HuH-7 (cell line): ENCODE measurements around the gene DLG2.

Source experiments
- DNase-seq: peaks from one replicate; pipeline ENCODE4 v3.0.0; 2011; ENCODE audit warnings: low spot score

Gene DLG2

GRCh38 chr11:85558411-85558810, 68.7 kb downstream of the DLG2 start:
- DNase-seq: no peak

DNA sequence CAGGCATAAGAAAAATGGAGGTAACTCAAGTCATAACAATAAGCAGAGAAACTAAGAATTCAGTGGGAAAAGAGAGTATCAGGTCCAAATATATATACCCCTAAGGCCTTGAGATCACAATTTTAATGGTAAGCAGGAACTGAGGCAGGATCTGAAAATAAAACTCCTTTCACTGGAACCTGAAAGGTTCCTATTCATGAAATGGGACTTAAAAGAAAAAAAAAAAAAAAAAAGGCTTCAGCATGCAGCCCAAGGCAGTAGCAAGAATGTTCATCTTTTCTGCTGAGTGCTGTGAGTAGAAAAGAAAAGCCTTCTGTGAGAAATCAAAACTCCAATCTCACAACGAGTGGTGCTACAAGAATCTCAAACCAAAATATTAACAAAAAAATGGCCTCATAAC, 75.3 kb downstream of the DLG2 start:
- DNase-seq: no peak

DNA sequence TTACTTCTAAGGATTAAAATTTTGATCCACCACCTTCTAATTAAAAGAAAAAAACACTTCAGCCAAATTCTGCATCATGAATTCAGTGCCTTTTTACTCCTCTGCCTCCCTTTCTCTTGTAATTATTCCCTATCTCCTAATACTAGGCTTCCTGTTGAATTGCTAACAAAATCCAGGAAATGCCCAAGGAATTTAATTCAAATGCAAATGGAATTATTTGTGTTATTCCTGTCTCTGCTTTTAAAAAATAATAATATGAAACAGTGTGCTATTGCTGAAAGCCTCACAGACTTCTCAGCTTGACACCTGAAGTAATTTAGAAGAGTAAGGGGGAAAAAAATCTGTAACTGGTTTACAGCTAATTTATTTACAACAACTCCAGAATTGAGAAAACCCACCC, 85.5 kb downstream of the DLG2 start:
- no peak for DNase-seq

DNA sequence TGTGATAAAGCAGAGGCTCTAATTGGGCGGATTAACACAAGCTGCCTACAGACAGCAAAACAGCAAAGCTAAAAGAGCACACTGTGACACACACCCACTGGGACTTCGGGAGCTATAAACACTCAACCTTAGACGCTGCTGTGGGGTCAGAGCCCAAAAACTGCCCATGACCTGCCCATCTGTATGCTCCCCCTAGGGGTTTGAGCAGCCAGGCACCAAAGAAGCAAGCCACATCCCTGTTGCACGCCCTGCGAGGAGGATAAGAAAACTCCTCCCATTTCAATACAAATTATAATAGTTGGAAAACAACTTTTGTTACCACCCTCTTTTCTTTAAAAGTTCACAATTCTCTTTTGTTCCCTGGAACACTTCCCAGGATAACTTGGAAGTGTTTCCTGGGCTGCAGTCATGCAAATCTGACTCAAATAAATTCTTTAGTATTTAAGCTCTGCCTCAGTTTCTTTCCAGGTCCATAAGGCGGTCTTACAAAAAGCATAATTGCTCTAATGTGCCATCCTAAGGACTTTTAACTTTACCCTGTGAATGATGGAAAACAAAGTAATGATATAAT, 86.4 kb downstream of the DLG2 start:
- no peak for DNase-seq

DNA sequence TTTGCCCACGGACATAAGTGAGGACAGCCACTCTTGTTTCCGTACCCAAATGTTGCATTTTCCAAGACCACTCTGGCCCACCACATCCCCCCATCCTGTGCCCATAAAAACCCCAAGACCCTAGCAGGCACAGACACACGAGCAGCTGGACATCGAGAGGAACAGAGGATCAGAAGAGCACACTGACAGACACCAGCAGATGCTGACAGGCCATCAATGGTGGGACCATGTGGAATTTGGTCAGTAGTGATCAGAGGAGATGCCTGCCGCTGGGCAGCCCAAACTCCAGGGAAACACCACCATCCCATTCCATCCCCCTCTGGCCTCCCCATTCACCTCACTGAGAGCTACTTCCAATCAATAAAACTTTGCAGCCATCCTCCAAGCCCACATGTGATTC, 87.0 kb downstream of the DLG2 start:
- DNase-seq: no peak

DNA sequence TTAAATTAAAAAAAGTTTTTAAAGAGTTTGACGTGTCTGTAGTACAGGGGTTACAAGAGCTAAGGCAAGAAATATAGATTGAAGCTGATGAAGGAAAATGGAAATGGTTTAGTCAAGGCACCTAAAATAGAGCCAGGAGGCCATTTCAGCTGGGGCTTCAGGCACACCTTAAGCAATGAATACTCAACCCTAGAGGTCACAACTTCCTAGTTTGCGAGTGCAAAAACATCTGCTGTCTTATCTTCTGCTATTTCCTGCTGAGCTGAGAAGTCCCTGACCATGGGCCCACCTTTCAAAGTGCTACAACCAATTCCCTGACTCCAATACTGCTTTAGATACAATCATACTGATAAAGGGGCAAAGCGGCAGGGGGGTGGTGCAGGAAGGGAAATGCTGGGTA, 87.4 kb downstream of the DLG2 start:
- no peak for DNase-seq

DNA sequence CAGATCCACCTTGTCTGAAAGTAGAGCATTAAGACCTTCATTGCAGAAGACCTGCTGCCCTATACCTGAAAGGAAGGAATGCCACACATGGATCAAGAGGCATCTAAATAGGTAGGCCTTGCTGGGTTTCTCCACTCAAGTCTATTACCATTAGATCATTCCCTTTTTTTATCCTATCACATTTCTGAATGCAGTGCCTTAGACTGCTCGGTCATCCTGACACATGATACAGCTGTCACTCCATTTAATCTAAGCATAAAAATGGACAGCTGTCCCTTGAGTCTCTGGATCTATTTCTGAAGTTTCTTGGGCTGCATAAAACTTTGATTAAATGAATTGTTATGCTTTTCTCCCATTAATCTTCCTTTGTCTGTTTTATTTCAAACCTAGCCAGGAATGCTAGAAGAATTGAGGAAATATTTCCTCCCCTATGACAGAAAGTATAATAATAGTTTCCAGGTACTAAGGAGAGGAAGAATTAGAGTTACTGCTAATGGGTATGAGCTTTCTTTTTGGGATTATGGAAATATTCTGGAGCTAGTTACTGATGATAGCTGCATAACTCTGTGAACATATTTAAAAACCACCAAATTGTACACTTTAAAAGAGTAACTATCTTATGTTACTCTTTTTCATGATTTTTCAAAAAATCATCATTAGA, 88.0 kb downstream of the DLG2 start:
- DNase-seq: no peak

- no peak for DNase-seq
Measured at GRCh38 chr11:85536438-85536837, 90.7 kb downstream of the DLG2 start.

DNA sequence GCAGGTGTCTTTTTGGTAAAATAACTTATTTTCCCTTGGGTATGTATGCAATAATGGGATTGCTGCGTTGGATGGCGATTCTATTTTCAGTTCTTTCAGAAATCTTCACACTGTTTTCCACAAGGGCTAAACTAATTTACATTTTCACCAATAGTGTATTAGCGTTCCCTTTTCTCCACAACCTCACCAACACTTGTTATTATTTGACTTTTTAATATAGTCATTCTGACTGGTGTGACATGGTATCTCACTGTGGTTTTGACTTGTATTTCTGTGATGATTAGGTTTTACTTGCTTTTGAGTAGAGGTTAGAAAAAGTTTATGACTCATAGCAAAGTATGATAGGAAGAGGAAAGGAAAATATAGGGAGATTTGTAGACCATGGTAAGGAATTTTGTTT, 92.3 kb downstream of the DLG2 start:
- DNase-seq: no peak

GRCh38 chr11:85531191-85531897, 95.8 kb downstream of the DLG2 start:
- no peak for DNase-seq

DNA sequence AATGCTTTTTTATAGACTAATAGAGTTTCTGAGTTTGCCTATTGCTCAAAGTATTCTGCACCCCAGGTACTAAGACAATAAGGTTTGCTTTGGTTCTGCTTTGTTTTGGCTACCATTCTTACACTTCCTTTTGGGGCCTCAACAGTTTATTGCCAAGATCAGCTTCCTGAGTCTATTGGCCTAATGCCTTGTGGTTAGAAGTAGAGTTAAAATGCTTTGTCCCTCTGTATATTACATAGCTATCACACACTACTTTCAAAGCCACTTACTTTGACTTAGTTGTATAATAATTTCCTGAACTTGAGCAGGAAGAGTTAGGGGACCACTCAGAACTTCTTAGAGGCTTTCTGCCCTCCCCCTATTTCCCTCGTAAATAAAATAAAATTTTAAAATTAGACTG, 96.5 kb downstream of the DLG2 start:
- DNase-seq: no peak

DNA sequence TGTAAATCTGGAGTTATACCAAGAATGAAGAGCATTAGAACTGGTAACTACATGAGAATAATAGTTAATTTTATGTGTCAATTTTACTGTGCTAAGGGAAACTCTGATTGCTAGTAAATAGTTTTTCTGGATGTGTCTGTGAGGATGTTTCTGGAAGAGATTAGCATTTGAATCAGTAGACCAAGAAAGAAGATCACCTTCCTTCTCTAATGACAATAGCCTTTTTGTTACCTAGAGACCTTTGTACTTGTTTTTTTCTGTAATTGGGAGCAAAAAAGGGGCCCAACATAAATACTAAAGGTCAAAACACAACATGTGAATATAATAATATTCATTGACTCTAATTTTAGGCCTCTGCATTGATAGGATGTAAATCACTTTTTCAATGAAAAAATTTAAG, 100.6 kb downstream of the DLG2 start:
- no peak for DNase-seq

DNA sequence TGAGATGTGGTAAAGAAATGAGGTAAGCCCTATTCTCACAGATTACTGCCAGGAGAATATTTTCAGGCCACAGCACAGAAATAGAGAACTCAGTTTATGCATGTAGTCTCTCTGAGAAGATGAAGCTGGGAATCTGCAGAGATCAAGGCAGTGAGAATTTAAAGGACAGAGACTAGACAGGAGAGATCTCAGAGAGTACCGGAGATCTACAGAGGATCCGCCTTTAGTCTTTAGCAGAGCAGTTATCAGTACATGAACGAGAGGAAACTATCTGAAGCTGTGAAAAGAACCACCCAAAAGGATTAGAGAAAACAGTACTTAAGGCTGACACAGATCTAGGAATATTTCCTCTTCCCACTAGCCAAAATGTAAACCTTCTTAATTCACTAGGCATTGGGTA, 101.5 kb downstream of the DLG2 start:
- DNase-seq: no peak

GRCh38 chr11:85517272-85517671, 109.9 kb downstream of the DLG2 start:
- DNase-seq: no peak

DNA sequence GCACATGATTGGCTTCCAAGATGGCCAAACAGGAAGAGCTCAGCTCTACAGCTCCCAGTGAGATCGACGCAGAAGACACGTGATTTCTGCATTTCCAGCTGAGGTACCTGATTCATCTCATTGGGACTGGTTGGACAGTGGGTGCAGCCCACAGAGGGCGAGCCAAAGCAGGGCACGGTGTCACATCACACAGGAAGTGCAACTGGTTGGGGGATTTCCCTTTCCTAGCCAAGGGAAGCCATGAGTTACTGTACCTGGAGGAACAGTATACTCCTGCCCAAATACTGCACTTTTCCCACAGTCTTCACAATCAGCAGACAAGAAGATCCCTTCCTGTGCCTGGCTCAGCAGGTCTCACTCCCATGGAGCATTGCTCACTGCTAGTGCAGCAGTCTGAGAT, 131.2 kb downstream of the DLG2 start:
- no peak for DNase-seq

DNA sequence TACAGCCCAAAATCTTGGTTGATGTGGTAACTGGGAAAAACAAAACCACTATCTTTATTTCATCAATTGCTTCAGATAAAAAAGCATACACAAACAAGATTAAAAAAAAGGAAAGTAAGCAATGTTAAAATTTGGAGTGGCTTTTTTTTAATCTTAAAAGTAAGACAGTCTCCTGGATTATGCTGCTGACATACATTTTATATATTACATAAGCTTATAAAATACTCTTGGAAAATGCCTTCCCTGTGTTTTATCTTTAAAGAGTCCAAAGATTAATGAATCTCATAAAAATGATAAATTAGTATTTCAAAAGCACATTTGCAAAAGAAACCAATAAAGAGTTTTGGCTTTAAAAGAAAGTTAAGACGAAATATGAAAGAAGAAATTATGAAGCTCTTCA, 132.7 kb downstream of the DLG2 start:
- DNase-seq: no peak

DNA sequence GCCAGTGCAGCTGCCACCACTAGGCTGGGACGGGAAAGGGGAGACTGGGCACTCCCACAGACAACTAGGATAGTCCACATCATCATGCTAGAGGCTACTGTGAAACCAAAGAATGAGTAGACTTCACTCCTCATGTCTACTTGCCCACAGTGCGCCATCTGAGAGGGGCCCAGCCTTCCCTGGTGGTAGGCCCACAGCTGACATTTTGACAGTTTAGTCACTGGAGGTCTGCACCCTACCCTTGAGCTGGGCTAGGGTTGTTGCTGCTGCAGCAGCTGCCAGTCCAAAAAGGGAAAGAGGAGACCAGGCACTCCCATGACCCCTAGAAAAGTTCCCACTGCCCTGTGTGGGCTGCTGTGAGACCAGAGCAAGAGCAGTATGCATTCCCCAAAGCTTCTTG, 141.2 kb downstream of the DLG2 start:
- no peak for DNase-seq

GRCh38 chr11:85483861-85484260, 143.3 kb downstream of the DLG2 start:
- no peak for DNase-seq

- no peak for DNase-seq
Measured at GRCh38 chr11:85481862-85482261, 145.3 kb downstream of the DLG2 start.

DNA sequence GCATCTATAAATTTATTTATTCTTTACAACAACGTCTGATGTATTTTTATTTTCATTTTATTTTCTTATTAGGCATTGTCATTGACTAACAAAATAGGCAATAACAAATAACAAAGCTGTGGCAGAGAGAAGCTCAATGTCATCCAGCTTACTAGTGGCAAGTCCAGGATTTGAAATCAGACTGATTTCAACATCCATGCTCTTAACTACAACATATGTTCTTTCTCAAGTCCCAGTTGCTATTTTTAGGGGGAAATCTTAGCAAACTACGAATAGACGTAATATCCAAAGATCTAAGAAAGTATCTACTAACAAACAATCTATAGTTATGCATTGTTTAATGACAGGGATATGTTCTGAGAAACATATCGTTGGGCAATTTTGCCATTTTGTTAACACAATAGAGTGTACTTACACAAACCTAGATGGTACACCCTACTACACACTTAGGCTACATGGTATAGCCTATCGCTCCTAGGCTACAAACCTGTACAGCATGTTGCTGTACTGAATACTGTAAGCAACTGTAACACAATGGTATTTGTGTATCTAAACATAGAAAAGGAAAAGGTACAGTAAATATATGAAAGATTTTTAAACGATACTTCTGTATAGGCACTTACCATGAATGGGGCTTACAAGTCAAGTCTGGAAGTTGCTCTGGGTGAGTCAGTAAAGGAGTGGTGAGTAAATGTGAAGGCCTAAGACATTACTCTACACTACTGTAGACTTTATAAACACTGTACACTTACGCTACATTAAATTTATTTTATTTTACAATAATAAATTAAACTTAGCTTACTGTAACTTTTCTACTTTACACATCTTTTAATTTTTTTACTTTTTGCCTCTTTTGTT, 151.3 kb downstream of the DLG2 start:
- no peak for DNase-seq

- DNase-seq: no peak
Measured at GRCh38 chr11:85472953-85473352, 154.2 kb downstream of the DLG2 start.

DNA sequence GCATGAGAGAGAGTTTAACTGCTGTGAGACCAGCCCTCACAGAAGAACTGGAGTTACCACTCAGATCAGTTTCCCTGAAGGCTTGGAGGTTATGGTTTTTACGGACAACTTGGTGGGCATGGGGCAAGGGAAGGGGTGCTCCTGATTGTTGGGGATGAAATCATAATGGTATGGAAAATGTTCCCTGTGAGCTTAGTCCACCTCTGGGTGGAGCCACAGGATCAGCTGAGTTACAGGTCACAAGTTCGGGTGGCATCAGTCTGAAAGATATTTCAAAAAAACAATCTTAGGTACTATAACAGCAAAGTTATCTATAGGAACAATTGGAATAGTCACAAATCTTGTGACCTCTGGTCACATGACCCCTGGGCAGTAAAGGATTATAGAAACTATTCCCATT, 162.9 kb downstream of the DLG2 start:
- DNase-seq: no peak

DNA sequence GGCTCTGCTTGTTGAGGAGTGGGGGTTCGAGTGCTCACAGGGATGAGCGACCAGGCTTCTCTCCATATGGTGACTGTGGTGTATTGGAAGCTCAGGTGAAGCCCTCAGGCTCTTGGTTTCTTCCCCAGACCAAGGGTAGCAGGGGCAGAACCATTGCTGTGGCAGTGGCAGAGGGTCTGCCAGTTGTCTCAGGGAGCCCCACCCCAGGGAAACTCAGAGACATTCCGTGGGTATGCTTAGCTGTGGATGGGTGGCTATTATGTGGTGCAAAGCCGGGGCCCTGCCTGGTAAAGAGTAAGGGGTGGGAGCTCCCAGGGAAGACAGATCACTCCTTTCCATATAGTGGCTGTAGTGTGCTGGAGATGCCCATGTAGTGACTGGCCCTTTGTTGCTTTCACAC, 167.8 kb downstream of the DLG2 start:
- no peak for DNase-seq
